Retina (tissue), 1 donor: ENCODE results near the gene ST3GAL3.
"Not testable (repeated sequence)": the region's sequence is repeated elsewhere in the genome, so short reads cannot be mapped to it uniquely, and the experiment has no call there.

Experiments used
- DNase-seq: peaks from one replicate; pipeline ENCODE4 v3.0.0-alpha.2; 2016

Gene ST3GAL3

GRCh38 chr1:43760745-43761317 lies 53.5 kb downstream of the ST3GAL3 start:
- no peak for DNase-seq

- peak; percentile 76 for DNase-seq
Observed at GRCh38 chr1:43763497-43763973, 56.2 kb downstream of the ST3GAL3 start.

GRCh38 chr1:43764581-43764980 lies 57.2 kb downstream of the ST3GAL3 start:
- DNase-seq: peak; percentile 31

GRCh38 chr1:43766086-43766784 lies 58.9 kb downstream of the ST3GAL3 start:
- DNase-seq: peak; percentile 33

- no peak for DNase-seq
Observed at GRCh38 chr1:43766818-43767525, 59.6 kb downstream of the ST3GAL3 start.

- DNase-seq: no peak
Observed at GRCh38 chr1:43768168-43768567, 60.8 kb downstream of the ST3GAL3 start.

- DNase-seq: no peak
Observed at GRCh38 chr1:43769350-43769908, 62.1 kb downstream of the ST3GAL3 start.

GRCh38 chr1:43770111-43770510 lies 62.8 kb downstream of the ST3GAL3 start:
- DNase-seq: no peak

GRCh38 chr1:43772978-43773377 lies 65.6 kb downstream of the ST3GAL3 start:
- no peak for DNase-seq

GRCh38 chr1:43773821-43774220 lies 66.5 kb downstream of the ST3GAL3 start:
- no peak for DNase-seq

- no peak for DNase-seq
Observed at GRCh38 chr1:43774359-43774758, 67.0 kb downstream of the ST3GAL3 start.

- DNase-seq: no peak
Observed at GRCh38 chr1:43776043-43776761, 68.9 kb downstream of the ST3GAL3 start.

- DNase-seq: not testable (repeated sequence)
Observed at GRCh38 chr1:43777916-43778315, 70.6 kb downstream of the ST3GAL3 start.

- no peak for DNase-seq
Observed at GRCh38 chr1:43779266-43779665, 71.9 kb downstream of the ST3GAL3 start.

GRCh38 chr1:43779805-43780403 lies 72.6 kb downstream of the ST3GAL3 start:
- DNase-seq: no peak

- DNase-seq: no peak
Observed at GRCh38 chr1:43781574-43781973, 74.2 kb downstream of the ST3GAL3 start.

- no peak for DNase-seq
Observed at GRCh38 chr1:43783096-43783670, 75.8 kb downstream of the ST3GAL3 start.

- DNase-seq: no peak
Observed at GRCh38 chr1:43783671-43784205, 76.4 kb downstream of the ST3GAL3 start.

GRCh38 chr1:43786201-43786958 lies 79.0 kb downstream of the ST3GAL3 start:
- no peak for DNase-seq

GRCh38 chr1:43786960-43787359 lies 79.6 kb downstream of the ST3GAL3 start:
- DNase-seq: no peak
